HepG2 (cell line): ENCODE data around the gene MIOS. TPM values are rescaled to one million over a fixed set of nuclear protein-coding genes. Genes with fewer than 3 reads are reported as not detected.

Experiments used
- ATAC-seq: fragments of 200-7000 bp; cut with Tn5 transposase; 3 replicates; pipeline ENCODE4 v1.9.1; 2020; ENCODE audit warnings: mild to moderate bottlenecking, moderate library complexity
- BruUV-seq: library from RNA; stranded (reverse); fragments of 400-500 nt; replicated peaks from 2 replicates; lab custom pipeline; 2021; lab: Mats Ljungman, UMichigan
- CTCF ChIA-PET: fragments of 300-600 bp; formaldehyde crosslinking; extraction: SDS; loops from one replicate; lab custom pipeline; 2021; ENCODE audit warnings: low total read pairs, inconsistent platforms, low intra/inter-chr PET ratio; lab: Yijun Ruan, JAX
- POLR2A ChIA-PET: fragments of 350-600 bp; sonication (Branson Sonifier 250); formaldehyde crosslinking; loops from one replicate; lab custom pipeline; 2020; ENCODE audit warnings: antibody characterized with exemption, inconsistent platforms; lab: Yijun Ruan, JAX
- DNase-seq: peaks from one replicate; pipeline ENCODE4 v3.0.0-alpha.2; 2015; ENCODE audit warnings: low spot score
- FAIRE-seq: peaks from 3 replicates; lab custom pipeline; 2011; peaks lifted over from hg19 to GRCh38; lab: Jason Lieb, UNC
- H2AFZ ChIP-seq: one replicate; pipeline ENCODE4 v1.6.1; 2011; ENCODE audit warnings: low read length, inconsistent platforms
- H3K27ac ChIP-seq: fragments of 300-600 bp; 3 replicates; pipeline ENCODE4 v1.8.0; 2011; ENCODE audit warnings: mixed run types, mild to moderate bottlenecking, mixed read lengths, low read length, inconsistent platforms; ENCODE audit not compliant: insufficient read depth; ENCODE audit errors: extremely low read length
- H3K27me3 ChIP-seq, 2 experiments: fragments of 200-600 bp in 1 of 2; 2 replicates in 1 of 2; 3 replicates in 1 of 2; pipeline versions ENCODE4 v1.6.0 to v1.8.0; 2011; ENCODE audit warnings: low read length in 2 of 2, mild to moderate bottlenecking in 2 of 2, moderate library complexity in 2 of 2, inconsistent platforms in 1 of 2; ENCODE audit not compliant: insufficient read depth in 2 of 2, control insufficient read depth in 1 of 2
- H3K36me3 ChIP-seq, 2 experiments: fragments of 200-600 bp in 1 of 2; replicated peaks in 1 of 2; 2 replicates in 1 of 2; 3 replicates in 1 of 2; pipeline versions ENCODE4 v1.5.1 to v1.8.0; 2011; ENCODE audit warnings: low read length in 2 of 2, inconsistent platforms in 1 of 2; ENCODE audit not compliant: insufficient read depth in 2 of 2, control insufficient read depth in 1 of 2
- H3K4me1 ChIP-seq: 2 replicates; pipeline ENCODE4 v1.5.1; 2012; ENCODE audit warnings: low read length, inconsistent platforms; ENCODE audit not compliant: insufficient read depth
- H3K4me2 ChIP-seq: 2 replicates; pipeline ENCODE4 v1.6.0; 2011; ENCODE audit warnings: low read depth, low read length, inconsistent platforms
- H3K4me3 ChIP-seq, 3 experiments: fragments of 200-600 bp in 1 of 3; sonication (generic), shearing (Covaris generic) in 1 of 3; replicated peaks in 1 of 3; 2 replicates each; pipeline ENCODE4 v1.5.1; 2011 to 2016; ENCODE audit warnings: low read length in 3 of 3, inconsistent platforms in 2 of 3, low read depth in 2 of 3, mild to moderate bottlenecking in 2 of 3, control low read depth in 1 of 3, mixed read lengths in 1 of 3; ENCODE audit not compliant: insufficient read depth in 1 of 3
- H3K79me2 ChIP-seq: one replicate; pipeline ENCODE4 v1.6.1; 2011; ENCODE audit warnings: low read length, inconsistent platforms; ENCODE audit not compliant: insufficient read depth
- H3K9ac ChIP-seq: 2 replicates; pipeline ENCODE4 v1.6.0; 2011; ENCODE audit warnings: mild to moderate bottlenecking, low read depth, low read length, inconsistent platforms; ENCODE audit not compliant: insufficient read depth
- H3K9me3 ChIP-seq: 2 replicates; pipeline ENCODE4 v1.5.1; 2012; ENCODE audit warnings: mild to moderate bottlenecking, low read length
- H4K20me1 ChIP-seq: 2 replicates; pipeline ENCODE4 v1.6.0; 2011; ENCODE audit warnings: inconsistent platforms, mild to moderate bottlenecking, low read length, moderate library complexity; ENCODE audit not compliant: insufficient read depth
- FOSL1 ChIP-seq: sonication (generic); formaldehyde crosslinking; IDR thresholded peaks from 2 replicates; pipeline ENCODE4 v1.9.0; 2021; ENCODE audit warnings: missing genetic modification reagents, borderline replicate concordance
- FOXC1 ChIP-seq: sonication (generic); formaldehyde crosslinking; IDR thresholded peaks from 2 replicates; pipeline ENCODE4 v1.8.0; 2022; ENCODE audit warnings: mild to moderate bottlenecking, missing genetic modification reagents, borderline replicate concordance
- GATA4 ChIP-seq: sonication (generic); IDR thresholded peaks from 2 replicates; pipeline ENCODE4 v1.6.1; 2016; ENCODE audit warnings: antibody characterized with exemption, low read depth, borderline replicate concordance
- GZF1 ChIP-seq: sonication (generic); formaldehyde crosslinking; IDR thresholded peaks from 2 replicates; pipeline ENCODE4 v1.5.1; 2020; ENCODE audit warnings: mild to moderate bottlenecking, missing genetic modification reagents
- MAFF ChIP-seq: IDR thresholded peaks from 2 replicates; pipeline ENCODE4 v1.6.1; 2011; ENCODE audit warnings: low read depth, low read length, improper control_type of control experiment
- MAFK ChIP-seq, 2 experiments: IDR thresholded peaks in 1 of 2; conservative IDR thresholded peaks in 1 of 2; 2 replicates each; pipeline ENCODE4 v1.6.1; 2011; ENCODE audit warnings: improper control_type of control experiment in 2 of 2, low read length in 2 of 2
- MIXL1 ChIP-seq: IDR thresholded peaks from 2 replicates; pipeline ENCODE4 v1.6.1; 2016
- PTBP1 ChIP-seq: fragments of 200-400 bp; formaldehyde crosslinking; IDR thresholded peaks from 2 replicates; pipeline ENCODE4 v1.6.1; 2018; ENCODE audit warnings: low read length, low read depth; ENCODE audit not compliant: poor library complexity, severe bottlenecking
- ZNF142 ChIP-seq: sonication (generic); formaldehyde crosslinking; IDR thresholded peaks from 2 replicates; pipeline ENCODE4 v1.4.0; 2020; ENCODE audit warnings: missing genetic modification reagents
- ZNF549 ChIP-seq: sonication (generic); formaldehyde crosslinking; IDR thresholded peaks from 2 replicates; pipeline ENCODE4 v1.5.0; 2020; ENCODE audit warnings: missing genetic modification reagents
- ZNF776 ChIP-seq: sonication (generic); formaldehyde crosslinking; IDR thresholded peaks from 2 replicates; pipeline ENCODE4 v1.4.0; 2020; ENCODE audit warnings: mild to moderate bottlenecking, missing genetic modification reagents
- ZNF777 ChIP-seq: sonication (generic); formaldehyde crosslinking; IDR thresholded peaks from 2 replicates; pipeline ENCODE4 v1.4.0; 2020; ENCODE audit warnings: missing genetic modification reagents
- ZUFSP ChIP-seq: sonication (generic); formaldehyde crosslinking; IDR thresholded peaks from 2 replicates; pipeline ENCODE4 v1.9.0; 2021; ENCODE audit warnings: missing genetic modification reagents, mild to moderate bottlenecking, borderline replicate concordance
- WGBS: methylation state at CpG from one replicate; pipeline ENCODE4 v1.1.6; 2017; ENCODE audit warnings: low lambda C conversion rate; 5-methylcytosine and 5-hydroxymethylcytosine counted together
- in situ Hi-C: cut with HindIII; loops from 2 replicates; pipeline ENCODE4 v1.10.0; 2017; ENCODE audit warnings: low pct_unique_long_range_greater_than_20kb; ENCODE audit not compliant: extremely low pct_ligation_motif_present
- intact Hi-C: fragments of 100-400 bp; cut with micrococcal nuclease; formaldehyde crosslinking; loops from one replicate; pipeline ENCODE4 v1.10.0; 2022; ENCODE audit not compliant: unreplicated experiment
- polyA plus RNA-seq, 8 experiments: library from polyadenylated mRNA; depleted of rRNA in 3 of 8; stranded (reverse) in 7 of 8; unstranded in 1 of 8; fragments of >200 nt; fragmentation: Illumina TruSeq in 4 of 8; extraction: Trizol in 4 of 8; gene quantifications; 2 replicates each; pipeline versions ENCODE4 v1.2.1 to v1.2.3, GENCODE V29; 2011 to 2016; ENCODE audit warnings: low read depth in 4 of 8, missing spikeins in 1 of 8, mixed read lengths in 1 of 8; ENCODE audit not compliant: insufficient read depth in 1 of 8
- total RNA-seq, 5 experiments: library from RNA; depleted of rRNA; stranded (reverse); fragments of >200 nt; fragmentation: Illumina TruSeq; extraction: Trizol; gene quantifications; 2 replicates each; pipeline ENCODE4 v1.2.3, GENCODE V29; 2016; ENCODE audit warnings: low read depth in 1 of 5

Gene MIOS
- total and polyA plus RNA-seq, 2 of the 13 experiments (the other 11 are each of a cell fraction or from before 2014, with no cell fraction given): 15.2 to 33.5 TPM

- ChIA-PET POLR2A (no interaction called here), CTCF (no interaction called here)
- WGBS: 25% methylated on average over 2 of the region's 2 CpGs
- H3K79me2 ChIP-seq: no peaks in the 10 kb centered on the region
- BruUV-seq: no TSS peak
- H3K27me3 ChIP-seq: no peaks in the 10 kb centered on the region
- no peaks in the 10 kb centered on the region for H3K9me3 ChIP-seq
- no peak overlapping the region for H3K4me3 ChIP-seq
- no peaks in the 10 kb centered on the region for H4K20me1 ChIP-seq
- ATAC-seq (no peak), DNase-seq (no peak), FAIRE-seq (no peak)
- H3K4me2 ChIP-seq: no peak overlapping the region
- intact Hi-C loops: no loop called here
- TF ChIP-seq MAFK (conservative IDR thresholded peaks at IDR 0.05 in 1 of 2, IDR thresholded peaks at IDR 0.05 in 1 of 2; ENCODE audit: low read length in 2 of 2) (peak; percentile 51 to 76), MIXL1 (CRISPR knock-in tag) (no peak), MAFF (peak; percentile 48)
- no peak overlapping the region for H3K9ac ChIP-seq
- H3K4me1 ChIP-seq: no peaks in the 10 kb centered on the region
- H3K36me3 ChIP-seq: no peaks in the 10 kb centered on the region
- no peak overlapping the region for H2AFZ ChIP-seq
- in situ Hi-C loops: no loop called here
- H3K27ac ChIP-seq: no peak overlapping the region
Observed at GRCh38 chr7:7552199-7552598, 14.5 kb upstream of the MIOS start.

GRCh38 chr7:7553386-7553785 is 13.3 kb upstream of the MIOS start:
- Histone ChIP-seq H3K4me1 (no peaks in the 10 kb centered on the region), H3K79me2 (no peaks in the 10 kb centered on the region), H3K9me3 (no peaks in the 10 kb centered on the region), H3K27ac (no peak overlapping the region), H3K36me3 (no peaks in the 10 kb centered on the region), H3K27me3 (no peaks in the 10 kb centered on the region), H3K4me2 (no peak overlapping the region), H3K4me3 (no peak overlapping the region), H3K9ac (no peak overlapping the region), H2AFZ (no peak overlapping the region), H4K20me1 (no peaks in the 10 kb centered on the region)
- intact Hi-C loops (no loop called here), in situ Hi-C loops (no loop called here)
- no peak for DNase-seq
- BruUV-seq: no TSS peak
- ChIA-PET CTCF (no interaction called here), POLR2A (no interaction called here)
- 87% methylated on average over 1 of the region's 1 CpG for WGBS
- ATAC-seq: no peak
- no peak for FAIRE-seq
- no peak for TF ChIP-seq ZUFSP (CRISPR knock-in tag)
- no peak for TF ChIP-seq ZNF549 (CRISPR knock-in tag)
- TF ChIP-seq GZF1 (CRISPR knock-in tag): no peak
- TF ChIP-seq ZNF776 (CRISPR knock-in tag): no peak
- TF ChIP-seq ZNF142: no peak
- TF ChIP-seq FOSL1 (CRISPR knock-in tag): no peak
- TF ChIP-seq GATA4: no peak
- no peak for TF ChIP-seq FOXC1 (CRISPR knock-in tag)
- no peak for TF ChIP-seq ZNF777 (CRISPR knock-in tag)
- no peak for TF ChIP-seq PTBP1
